Stimulated activated CD4-positive, alpha-beta T cell treated with anti-CD3 and anti-CD28 coated beads, Interleukin-4, amount 100 ng/mL, for 4 hours (primary cell): ENCODE measurements around the gene TMEM79.

ENCODE experiments used
- DNase-seq, 2 experiments: peaks; one replicate each; pipeline ENCODE4 v3.0.0-alpha.2; 2020

The TMEM79 gene

DNA sequence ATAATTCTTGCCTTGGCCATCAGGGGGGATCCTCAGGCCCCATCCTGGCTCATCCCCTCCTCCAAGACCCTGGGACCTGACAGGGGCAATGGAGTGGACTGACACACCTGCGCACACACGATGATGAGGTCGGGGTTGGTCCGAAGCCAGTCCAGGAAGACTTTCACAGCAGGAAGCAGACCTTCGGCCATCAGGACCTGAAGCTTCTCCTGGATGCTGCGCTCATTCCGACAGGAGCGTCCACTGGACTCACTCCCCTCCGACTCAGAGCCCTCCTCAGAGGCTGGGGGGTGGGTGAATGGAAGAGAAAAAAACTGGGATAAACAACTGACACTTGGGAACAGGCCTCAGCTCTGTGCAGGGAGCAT lies 20.9 kb upstream of the TMEM79 start:
- no peak for DNase-seq

DNA sequence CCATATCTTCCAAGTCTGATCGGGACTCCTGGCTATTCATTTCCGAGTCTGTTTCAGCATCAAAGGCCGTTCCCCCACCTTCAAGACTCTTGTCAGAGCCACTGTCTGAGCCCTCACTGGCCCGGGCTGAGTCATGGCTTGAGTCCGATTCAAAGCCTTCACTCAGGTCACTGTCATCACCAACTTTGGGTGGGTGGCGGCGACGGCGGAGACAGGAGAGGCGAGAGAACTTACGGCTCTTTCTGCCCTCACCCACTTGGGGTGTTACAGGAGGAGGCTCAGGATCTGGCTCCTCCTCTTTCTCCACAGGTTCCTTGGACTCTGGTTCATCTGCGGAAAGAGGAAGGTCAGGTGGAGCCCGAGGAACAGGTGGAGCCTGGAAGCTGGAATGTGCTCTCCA lies 18.1 kb upstream of the TMEM79 start:
- DNase-seq, result no peak

DNA sequence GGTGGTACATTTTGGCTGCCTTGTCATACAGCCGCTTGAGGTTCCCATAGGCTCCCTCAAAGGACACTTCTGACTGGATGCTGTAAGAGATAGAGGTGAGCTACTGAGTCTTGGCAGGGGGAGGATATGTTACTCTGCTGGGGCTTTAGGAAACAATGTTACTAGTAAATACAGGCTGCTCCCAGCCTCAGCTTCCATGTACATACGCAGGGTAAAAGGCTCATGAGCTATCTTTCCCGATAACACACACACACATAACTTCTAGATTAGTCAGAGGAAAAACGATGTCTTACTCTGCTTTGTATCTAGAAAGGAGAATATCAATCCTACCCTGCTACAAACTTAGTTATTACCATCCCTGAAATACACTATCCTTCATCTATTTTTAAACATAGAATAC lies 15.8 kb upstream of the TMEM79 start:
- no peak for DNase-seq

DNA sequence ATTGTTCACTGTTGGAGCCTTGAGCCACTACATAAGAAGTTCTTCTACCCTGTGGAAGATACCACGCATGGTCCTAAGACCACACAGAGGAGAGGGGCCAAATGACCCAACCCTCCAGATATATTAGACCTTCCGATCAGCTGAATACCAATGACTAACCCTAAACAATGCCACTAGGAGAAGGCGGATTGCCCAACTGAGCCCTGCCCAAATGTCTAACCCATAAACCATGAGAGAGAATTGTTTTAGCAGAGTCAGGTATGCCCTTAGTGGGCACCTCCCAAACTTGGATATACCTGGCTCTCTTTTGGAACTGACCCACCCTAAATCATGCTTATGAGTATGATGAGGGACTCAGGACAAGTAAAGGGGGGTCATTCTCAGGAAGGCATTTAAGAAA lies 13.8 kb upstream of the TMEM79 start:
- DNase-seq, result no peak

DNA sequence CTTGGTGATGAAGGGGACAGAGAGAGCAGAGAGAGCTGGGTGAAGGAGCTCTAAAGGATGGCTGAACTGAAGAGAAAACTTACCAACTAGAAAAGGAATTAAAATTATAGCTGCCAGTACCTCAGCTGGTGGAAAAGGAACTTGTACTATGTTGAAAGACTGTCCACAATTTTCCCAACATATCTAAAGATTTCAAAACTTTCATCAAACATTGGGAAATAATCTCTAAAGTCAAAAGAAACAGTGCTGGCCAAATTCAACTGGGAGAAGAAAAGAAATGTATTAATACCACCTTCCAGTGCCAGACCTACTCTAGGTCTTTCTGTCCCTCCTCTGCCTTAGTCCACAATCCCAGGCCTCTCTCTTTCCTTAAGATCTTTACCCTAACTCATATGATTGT lies 7.6 kb upstream of the TMEM79 start:
- DNase-seq, result no peak

DNA sequence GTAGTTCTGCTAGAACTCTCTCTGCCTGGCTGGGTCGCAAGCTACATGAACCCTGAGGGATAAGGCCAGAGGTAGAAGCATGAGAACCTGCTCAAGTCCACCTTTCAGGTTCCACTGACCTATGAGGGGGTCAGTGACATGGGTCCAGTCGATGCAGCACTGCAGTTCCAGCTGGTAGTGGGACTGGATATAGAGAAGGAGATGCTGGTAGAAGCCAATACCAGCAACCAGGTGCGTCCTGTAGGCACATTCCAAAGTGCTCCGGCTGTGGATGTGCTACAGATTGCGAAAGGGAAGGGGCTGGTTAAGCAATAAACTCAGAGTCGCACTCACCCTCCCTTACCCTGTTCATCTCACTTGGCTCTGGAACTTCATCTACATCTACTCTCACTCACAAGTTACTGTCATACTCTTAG lies 7.2 kb upstream of the TMEM79 start:
- no peak for DNase-seq

DNA sequence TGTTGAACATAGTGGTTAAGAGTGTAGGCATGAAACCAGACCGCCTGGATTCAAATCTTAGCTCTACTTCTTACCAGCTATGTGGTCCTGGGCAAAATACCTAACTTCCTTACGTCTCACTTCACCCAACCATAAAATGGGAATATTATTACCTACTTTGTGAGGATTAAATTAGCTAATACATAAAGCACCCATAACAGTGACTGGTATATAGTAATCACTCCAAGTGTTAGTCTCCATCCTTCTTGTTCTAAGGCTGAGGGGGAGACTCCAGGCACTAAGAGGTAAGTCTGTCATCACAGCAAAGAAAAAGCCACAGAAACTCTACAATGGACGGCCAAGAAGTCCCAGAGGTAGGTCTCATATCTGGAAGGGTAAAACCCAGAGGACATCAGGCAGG lies 4.3 kb upstream of the TMEM79 start:
- DNase-seq, result no peak

DNA sequence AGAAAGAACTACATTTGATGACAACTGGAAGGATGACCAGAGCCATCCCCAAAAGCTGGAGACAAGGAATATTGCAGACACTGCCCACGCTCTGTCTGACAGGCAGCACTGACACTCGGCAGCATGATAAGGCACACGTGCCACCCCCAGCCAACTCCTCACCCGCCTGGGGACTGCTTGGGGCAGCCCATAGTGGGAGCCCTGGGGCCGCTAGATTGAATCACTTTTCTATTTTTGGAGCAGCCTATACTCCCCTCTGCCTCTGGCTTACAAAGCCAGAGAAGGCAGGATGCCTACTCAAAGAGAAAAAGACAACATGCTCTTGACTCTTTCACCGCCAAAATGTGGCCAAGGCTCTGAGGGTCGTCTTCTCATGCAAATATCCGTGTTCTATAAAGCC lies 2.8 kb upstream of the TMEM79 start:
- DNase-seq, result peak; percentile 36 to 53

DNA sequence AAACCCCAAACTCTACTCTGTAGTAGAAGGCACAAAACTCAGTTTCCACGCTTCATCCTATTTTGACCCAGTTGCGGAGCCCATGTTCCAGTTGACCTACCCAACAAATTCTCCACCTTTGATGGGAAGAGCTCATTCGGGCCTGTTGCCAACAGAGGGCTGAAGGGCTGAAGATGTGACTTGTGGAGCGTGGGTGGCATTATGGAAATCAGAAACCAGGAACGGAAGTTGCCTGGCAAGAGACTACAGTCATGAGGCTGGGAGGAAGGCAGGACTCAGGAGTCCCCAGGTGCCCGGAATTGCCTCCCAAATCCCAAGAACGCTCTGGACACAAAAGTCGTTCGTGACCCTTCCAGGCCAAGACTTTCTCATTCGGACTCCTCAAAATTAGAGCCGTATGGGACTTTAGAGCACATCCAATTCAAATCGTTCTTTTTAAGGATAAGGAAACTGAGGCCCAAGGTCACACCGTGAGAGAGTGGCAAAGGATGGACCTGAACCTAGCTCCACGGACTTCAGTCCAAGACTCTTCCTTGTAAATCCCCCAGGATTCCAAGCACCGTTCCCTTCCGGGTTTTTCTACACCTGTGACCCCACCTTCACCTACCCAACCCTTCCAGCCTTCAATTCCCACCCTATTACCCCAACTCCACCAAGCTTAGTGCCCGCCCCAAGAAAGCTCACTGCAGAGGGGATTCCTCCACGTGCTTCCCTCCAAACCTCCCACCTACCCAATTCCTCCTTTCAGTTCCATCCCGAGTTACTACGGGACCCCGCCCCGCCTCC lies 2.2 kb upstream of the TMEM79 start:
- peak in 1 of 2 experiments; percentile 10 for DNase-seq

DNA sequence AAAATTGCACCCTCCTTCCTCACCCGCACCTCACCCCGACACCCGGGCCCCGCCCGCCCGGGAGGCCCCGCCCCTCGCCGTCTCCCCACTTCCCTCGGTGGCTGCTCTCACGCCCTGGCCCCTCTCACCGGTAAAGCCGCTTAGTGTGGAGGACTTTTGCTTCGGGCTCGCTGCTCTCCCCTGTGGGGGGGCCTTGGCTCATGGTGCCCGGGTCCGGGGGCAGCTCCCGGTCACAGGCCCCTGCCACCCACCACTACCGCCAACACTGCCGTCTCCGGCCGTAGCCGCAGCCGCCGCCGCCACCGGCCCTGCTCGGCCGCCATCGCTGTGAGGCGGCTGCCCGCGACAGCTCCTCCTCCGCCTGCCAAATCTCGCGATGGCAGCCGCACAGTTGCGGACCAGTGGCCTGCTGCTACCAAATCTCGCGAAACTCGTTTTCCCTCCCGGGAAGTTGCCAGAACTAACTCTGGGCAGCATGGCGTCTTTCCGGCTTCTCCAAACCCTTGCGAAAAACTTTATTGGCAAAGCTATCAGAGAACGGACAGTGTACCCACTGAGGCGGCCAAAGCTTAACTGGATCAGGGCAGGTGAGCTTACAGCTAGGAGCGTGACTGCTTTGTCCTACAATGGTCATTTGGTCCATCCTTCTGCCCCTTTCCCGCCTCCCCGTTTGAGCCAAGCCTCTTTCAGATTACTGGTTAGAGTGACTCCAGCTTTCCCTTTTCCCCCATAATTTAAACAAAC lies 1.5 kb upstream of the TMEM79 start, which contains the start of gene SMG5:
TSS of gene SMG5 (minus strand) at position 347 of the 744 bp plus-strand sequence. CDS start at position 202, 145 bp downstream.
- peak; percentile 92 to 96 for DNase-seq

DNA sequence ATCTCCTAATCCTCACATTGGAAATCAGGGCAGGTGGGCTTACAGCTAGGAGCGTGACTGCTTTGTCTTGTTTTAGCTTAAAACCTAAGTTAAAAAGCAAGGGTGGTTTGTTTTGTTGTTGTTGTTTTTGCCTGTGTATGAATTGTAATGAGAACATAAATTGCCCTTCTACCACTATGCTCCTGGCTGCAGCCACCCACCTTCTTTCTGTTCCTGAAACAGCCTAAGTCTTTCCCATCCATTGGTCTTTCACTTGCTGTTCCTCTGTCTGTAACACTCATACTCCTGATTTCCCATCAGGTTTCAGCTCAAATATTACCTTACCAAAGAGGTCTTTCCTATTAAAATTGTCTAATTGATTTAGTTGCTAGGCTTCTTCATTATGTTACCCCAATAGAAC lies 604 bp upstream of the TMEM79 start:
- DNase-seq, result no peak

DNA sequence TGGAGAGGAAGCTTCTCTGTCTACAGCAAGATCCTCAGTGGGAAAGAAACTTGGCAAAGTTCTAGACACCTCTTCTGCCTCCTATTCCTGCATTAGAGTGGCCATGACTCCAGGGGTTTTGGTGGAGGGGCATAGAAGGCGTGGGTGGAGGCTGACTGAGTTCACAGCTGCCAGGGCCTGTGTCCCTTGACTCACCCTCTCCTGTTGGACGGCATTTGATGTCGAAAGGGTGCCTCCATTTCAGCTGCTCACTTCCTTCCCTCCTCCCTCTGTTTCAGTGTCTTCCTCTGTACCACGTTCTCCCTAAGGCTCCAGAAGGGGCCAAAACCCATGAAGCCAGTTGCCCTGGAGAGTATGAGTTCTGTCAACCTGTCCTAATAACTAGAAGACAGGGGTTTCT lies 632 bp downstream of the TMEM79 start:
- no peak for DNase-seq

DNA sequence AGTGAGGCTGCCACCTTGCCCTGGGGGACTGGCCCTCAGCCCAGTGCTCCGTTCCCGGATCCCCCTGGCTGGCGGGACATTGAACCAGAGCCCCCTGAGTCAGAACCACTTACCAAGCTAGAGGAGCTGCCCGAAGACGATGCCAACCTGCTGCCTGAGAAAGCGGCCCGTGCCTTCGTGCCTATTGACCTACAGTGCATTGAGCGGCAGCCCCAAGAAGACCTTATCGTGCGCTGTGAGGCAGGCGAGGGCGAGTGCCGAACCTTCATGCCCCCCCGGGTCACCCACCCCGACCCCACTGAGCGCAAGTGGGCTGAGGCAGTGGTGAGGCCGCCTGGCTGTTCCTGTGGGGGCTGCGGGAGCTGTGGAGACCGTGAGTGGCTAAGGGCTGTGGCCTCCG lies 1.3 kb downstream of the TMEM79 start:
- no peak for DNase-seq

DNA sequence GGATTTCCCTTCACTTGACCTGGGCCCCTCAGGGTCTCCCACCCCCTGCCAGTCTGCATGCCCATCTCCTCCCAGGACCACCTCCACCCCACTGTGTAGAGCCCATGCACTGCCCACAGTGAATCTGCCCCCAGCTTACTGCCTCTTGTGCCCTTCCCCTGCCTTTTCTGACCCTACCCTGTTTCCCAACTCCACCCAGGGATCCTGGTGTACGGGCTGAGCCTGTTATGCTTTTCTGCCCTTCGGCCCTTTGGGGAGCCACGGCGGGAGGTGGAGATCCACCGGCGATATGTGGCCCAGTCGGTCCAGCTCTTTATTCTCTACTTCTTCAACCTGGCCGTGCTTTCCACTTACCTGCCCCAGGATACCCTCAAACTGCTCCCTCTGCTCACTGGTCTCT lies 1.9 kb downstream of the TMEM79 start:
- no peak for DNase-seq

DNA sequence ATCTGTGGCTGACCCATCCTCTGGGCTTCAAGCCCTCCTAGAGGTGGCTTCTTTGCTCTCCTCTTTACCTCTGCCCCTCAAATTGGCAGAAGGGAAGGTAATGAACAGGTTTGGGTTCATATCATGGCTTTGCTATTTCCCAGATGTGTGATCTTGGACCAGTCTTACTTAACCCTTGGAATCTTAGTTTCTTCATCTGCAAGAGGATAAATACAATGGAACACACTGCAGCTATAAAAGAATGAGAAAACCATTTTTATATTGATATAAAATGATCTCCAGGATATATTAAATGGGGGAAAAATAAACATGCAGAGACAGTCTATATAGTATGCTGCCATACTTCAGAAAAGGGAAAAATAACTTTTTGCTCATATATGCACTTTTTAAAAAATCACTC lies 5.7 kb downstream of the TMEM79 start:
- DNase-seq, result no peak

DNA sequence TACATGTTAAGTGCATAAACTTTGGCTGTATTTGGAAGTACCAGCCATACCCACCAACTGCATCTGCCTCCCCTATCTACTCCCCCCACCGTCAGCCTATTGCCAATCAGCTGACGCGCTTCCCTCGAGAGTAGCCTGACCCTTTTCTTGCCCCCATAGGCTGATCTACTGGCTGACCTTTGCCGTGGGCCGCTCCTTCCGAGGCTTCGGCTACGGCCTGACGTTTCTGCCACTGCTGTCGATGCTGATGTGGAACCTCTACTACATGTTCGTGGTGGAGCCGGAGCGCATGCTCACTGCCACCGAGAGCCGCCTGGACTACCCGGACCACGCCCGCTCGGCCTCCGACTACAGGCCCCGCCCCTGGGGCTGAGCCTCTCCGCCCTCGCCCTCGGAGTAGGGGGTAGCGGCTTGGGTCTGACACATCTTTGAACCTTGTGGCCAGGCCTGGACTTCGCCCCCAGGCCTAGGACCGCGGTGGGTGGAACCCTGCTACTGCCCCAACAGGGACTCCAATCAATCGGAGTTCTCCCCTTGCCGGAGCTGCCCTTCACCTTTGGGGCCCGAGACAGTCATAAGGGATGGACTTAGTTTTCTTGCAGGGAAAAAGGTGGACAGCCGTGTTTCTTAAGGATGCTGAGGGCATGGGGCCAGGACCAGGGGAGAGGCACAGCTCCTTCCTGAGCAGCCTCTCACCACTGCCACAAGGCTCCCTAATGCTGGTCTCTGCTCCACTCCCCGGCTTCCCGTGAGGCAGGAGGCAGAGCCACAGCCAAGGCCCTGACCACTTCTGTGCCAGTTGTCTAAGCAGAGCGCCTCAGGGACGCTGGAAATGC lies 7.3 kb downstream of the TMEM79 start:
- DNase-seq, result peak in 1 of 2 experiments; percentile 18

DNA sequence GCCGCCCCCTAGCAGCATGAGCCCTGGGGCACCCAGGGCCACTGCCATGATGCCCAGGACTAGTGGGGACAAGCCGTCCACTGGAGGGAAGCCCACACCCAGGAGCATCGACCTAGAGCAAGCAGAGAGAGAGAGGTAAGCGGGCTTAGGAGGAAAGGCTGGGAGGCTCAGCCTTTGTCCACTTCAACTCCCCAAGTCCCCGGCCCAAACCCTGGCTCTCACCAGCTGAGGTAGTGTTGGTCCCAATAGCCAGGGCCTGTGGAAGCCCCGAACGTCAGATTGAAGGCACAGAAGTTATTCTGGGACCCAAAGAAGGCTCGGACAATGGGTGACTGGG lies 8.9 kb downstream of the TMEM79 start:
- DNase-seq, result no peak

DNA sequence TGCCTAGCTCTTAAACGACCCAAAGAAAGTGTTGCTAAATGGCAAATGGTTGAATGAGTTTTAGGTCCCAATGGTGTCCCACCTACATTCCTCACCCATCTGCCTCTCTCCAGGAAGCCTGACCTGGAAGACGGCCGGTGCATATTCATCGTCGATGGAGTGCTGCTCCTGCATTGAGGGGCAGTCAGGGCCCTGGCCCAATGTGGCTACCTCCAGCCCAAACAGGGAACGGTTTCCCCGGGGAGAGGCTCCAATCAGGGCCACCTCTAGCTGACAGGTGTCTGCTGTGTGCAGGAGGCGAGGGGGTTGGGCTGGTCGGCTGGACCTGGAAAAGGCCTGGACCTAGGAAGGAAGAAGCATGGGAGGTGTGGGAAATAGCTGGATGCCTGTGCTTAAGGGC lies 9.8 kb downstream of the TMEM79 start:
- DNase-seq, result no peak

DNA sequence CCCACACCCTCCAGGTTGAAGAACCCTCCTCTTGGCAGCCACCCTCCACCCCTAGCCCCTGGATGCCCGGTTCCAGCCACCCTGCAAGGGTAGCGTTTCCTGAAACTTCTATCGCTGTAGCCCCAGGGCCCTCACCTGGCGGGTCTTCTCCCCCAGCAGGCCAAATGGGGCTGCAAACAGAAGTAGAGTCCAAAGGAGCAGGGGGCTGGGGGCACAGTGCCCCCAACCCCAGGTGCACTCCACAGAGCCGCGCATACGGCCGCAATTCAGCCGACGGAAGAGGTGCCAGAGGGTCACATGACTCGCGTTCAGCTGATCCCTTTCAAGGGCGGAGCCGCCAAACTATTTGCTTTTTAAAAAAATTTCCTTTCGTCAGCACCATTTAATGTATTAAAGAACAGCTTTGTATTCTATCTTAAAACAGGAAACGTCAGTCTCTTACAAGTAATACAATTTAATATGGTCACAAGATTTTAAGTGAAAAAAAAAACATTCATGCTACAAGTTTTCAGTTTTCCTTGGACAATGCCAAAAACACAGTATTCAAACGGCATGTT lies 11.3 kb downstream of the TMEM79 start, which contains the start of gene GLMP:
TSS of gene GLMP (minus strand) at position 289 of the 557 bp plus-strand sequence. CDS start at position 255, 34 bp downstream.
- DNase-seq, result peak; percentile 41

DNA sequence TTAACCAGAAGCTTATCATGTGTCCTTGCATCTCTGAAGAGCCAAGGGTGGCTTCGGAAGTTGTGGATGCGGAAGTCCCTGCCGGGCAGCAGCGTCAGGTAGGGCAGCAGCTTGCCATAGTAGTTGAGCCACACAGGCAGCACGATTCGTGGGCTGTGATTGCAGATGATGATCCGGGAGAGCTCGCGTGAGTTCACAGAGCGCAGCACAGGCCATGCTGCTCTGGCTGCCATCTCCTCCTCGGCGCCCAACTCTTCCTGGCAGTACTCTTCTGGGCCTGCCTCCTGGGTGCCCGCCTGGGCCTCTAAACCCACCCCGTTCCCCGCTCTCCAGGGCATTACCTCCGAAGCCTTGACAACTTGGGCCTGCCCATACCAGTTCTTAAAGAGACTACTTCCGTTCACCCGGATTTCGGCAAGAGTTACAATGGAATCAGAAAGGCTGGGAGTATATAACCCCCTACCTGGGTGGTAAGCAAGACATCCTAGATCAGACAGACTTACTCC lies 14.8 kb downstream of the TMEM79 start, which contains the start of gene VHLL:
TSS of gene VHLL (minus strand) at position 456 of the 506 bp plus-strand sequence. CDS start at position 338, 118 bp downstream.
- no peak for DNase-seq

DNA sequence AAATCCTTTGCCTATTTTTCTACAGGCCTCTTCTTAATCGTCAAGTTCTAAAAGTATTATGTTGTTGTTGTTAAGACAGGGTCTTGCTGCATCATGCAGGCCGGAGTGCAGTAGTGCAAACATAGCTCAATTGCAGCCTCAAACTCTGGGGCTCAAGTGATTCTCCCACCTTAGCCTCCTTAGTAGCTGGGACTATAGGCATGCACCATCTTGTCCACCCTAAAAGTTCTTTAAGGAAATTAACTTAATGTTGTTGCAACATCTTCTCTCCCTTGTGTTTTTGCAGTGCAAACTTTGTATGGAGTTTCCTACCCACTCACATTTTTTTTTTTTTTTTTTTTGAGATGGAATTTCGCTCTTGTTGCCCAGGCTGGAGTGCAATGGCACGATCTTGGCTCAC lies 19.1 kb downstream of the TMEM79 start:
- DNase-seq, result no peak

DNA sequence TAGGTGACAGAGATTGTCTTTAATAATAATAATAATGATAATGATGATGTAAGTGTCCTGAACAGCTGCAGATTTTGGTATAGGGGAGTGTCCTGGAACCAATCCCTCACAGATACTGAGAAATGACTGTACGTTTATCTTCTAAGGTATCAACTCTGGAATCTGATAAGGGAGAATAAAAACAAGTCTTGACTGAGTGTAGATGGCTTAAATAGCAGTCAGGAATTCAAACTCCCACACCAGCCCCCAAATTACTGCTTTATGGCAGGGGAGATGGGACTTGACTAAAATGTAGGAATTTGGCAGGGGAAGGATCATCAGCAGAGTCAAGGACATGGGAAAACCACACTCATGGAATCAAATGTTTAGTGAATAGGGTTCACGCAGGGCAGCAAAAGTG lies 21.1 kb downstream of the TMEM79 start:
- DNase-seq, result no peak

DNA sequence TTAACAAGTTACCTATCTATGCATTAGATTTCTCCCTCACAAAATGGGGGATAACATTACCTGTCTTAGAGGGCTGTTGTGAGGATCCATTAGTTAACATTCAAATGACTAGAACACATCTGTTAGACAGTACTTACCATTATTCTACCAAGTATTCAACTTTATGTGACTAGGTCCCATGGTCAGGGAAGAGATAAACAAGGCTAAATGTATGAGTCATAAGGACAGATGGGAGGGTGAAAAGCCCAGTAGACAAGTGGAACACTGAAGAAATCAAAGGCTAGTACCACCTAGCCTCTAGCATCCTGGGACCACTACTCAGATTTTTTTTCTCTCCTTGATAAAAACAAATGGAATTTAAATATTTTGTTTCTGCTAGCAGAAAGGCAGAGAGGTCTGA lies 24.0 kb downstream of the TMEM79 start:
- DNase-seq, result no peak
